ENCODE data around the gene TTC22. TPM values are rescaled to one million over a fixed set of nuclear protein-coding genes. Genes with fewer than 3 reads are reported as not detected.

TTC22 gene
- total RNA-seq, 1 experiment from 2014 or later: 0.59 TPM

DNA sequence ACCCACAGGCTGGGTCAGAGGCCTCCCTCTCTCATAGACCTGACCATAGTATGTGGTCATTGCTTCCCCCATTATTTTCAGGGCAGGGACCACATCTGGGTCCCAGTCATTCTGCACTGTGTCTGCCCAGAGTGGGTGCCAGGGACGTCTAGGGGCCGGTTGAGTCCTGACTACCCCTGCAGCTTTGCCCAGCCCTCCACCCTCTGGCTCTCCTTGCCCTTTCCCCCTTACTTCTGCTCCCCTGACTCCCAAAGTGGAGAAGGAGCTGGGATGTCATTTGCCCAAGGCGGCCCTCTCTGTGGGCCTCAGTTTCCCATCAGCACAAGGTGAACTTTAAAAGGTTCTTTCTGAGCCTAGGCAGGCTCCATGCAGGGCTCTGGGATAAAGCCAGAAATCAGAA is 4.3 kb upstream of the TTC22 start:
- H2BK20ac ChIP-seq (ENCODE audit: low read depth, low read length, poor library complexity, severe bottlenecking): no peak overlapping the region
- Mint-ChIP-seq H3K4me3 (no peak overlapping the region), H3K9me3 (no peaks in the 10 kb centered on the region), H3K27ac (no peak overlapping the region), H3K27me3 (ENCODE audit: low read depth) (peaks cover 27% of the 10 kb centered on the region), H3K36me3 (ENCODE audit: insufficient read depth in 1 of 3, low read depth in 3 of 3) (no peaks in the 10 kb centered on the region), H3K4me1 (peaks cover 6 to 13% of the 10 kb centered on the region in 2 experiments)
- no peaks in the 10 kb centered on the region for H3K23me2 ChIP-seq (ENCODE audit: insufficient read length, low read depth, low read length, poor library complexity, severe bottlenecking)
- no peaks in the 10 kb centered on the region for H3K9me3 ChIP-seq (ENCODE audit: control insufficient read depth, low read depth, low read length)
- H2BK120ac ChIP-seq (ENCODE audit: low read depth, low read length, poor library complexity, severe bottlenecking): no peak overlapping the region
- no peaks in the 10 kb centered on the region for H3K4me1 ChIP-seq (ENCODE audit: insufficient read depth, low read length)
- H2BK5ac ChIP-seq (ENCODE audit: insufficient read length, low read length): no peak overlapping the region
- WGBS (ENCODE audit: extremely low coverage, insufficient read length, low lambda C conversion rate): no CpG with 5 or more reads among the region's 3 CpGs
- TF ChIP-seq, protein P1, sequence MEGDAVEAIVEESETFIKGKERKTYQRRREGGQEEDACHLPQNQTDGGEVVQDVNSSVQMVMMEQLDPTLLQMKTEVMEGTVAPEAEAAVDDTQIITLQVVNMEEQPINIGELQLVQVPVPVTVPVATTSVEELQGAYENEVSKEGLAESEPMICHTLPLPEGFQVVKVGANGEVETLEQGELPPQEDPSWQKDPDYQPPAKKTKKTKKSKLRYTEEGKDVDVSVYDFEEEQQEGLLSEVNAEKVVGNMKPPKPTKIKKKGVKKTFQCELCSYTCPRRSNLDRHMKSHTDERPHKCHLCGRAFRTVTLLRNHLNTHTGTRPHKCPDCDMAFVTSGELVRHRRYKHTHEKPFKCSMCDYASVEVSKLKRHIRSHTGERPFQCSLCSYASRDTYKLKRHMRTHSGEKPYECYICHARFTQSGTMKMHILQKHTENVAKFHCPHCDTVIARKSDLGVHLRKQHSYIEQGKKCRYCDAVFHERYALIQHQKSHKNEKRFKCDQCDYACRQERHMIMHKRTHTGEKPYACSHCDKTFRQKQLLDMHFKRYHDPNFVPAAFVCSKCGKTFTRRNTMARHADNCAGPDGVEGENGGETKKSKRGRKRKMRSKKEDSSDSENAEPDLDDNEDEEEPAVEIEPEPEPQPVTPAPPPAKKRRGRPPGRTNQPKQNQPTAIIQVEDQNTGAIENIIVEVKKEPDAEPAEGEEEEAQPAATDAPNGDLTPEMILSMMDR (conservative IDR thresholded peaks at IDR 0.05): no peak
- H3K23ac ChIP-seq (ENCODE audit: insufficient read length, low read depth, low read length): no peak overlapping the region
- H2BK12ac ChIP-seq (ENCODE audit: insufficient read length, low read depth, low read length): no peak overlapping the region
- no peak overlapping the region for H4K8ac ChIP-seq (replicated peaks; ENCODE audit: insufficient read length, low read depth, low read length)
- H4K91ac ChIP-seq (ENCODE audit: insufficient read length, low read depth, low read length): no peak overlapping the region
- H2AFZ ChIP-seq (ENCODE audit: low read length): no peak overlapping the region
- H2AK5ac ChIP-seq (ENCODE audit: insufficient read length, low read length): no peak overlapping the region
- DNase-seq: no peak
- H3T11ph ChIP-seq (ENCODE audit: low read length): no peak overlapping the region
- H3K18ac ChIP-seq (ENCODE audit: insufficient read length, low read depth, low read length): no peak overlapping the region
- H3K27ac ChIP-seq (ENCODE audit: insufficient read length, low read depth, low read length): no peak overlapping the region
- H3K4ac ChIP-seq (ENCODE audit: low read depth, low read length): no peak overlapping the region
- no peaks in the 10 kb centered on the region for H3K27me3 ChIP-seq (ENCODE audit: insufficient read depth, low read length)
- H3K9ac ChIP-seq (ENCODE audit: extremely low read depth, insufficient read length, low read length): no peak overlapping the region
- no peak overlapping the region for H2BK15ac ChIP-seq (ENCODE audit: low read depth, low read length)
- H4K20me1 ChIP-seq (ENCODE audit: control insufficient read depth, insufficient read depth, insufficient read length): no peaks in the 10 kb centered on the region
- no peaks in the 10 kb centered on the region for H3K79me1 ChIP-seq (ENCODE audit: insufficient read depth, low read depth, low read length, poor library complexity, severe bottlenecking)
- H3K56ac ChIP-seq (ENCODE audit: insufficient read length, low read depth, low read length): no peak overlapping the region
- no peak overlapping the region for H4K5ac ChIP-seq (ENCODE audit: insufficient read length, low read depth, low read length)
- no peak overlapping the region for H3K4me2 ChIP-seq (ENCODE audit: insufficient read depth, insufficient read length, low read length)
- H3K14ac ChIP-seq (ENCODE audit: insufficient read depth, low read length): no peak overlapping the region
- no peaks in the 10 kb centered on the region for H3K79me2 ChIP-seq (ENCODE audit: insufficient read depth, low read length)
